BLaER1 treated with 17β-estradiol and CSF1 and Interleukin-3, amounts not matched to agents 10 nM and 100 nM (cell line): ENCODE results near the gene E2F4.

ENCODE experiments used
- H3K27ac ChIP-seq, 11 experiments: shearing (Covaris generic); formaldehyde crosslinking; 2 replicates each; pipeline ENCODE4 v1.8.1; 2022
- H3K27me3 ChIP-seq, 11 experiments: shearing (Covaris generic); formaldehyde crosslinking; 2 replicates each; pipeline ENCODE4 v1.8.1; 2022
- H3K36me3 ChIP-seq, 11 experiments: shearing (Covaris generic); formaldehyde crosslinking; 2 replicates each; pipeline ENCODE4 v1.8.1; 2022
- H3K4me1 ChIP-seq, 10 experiments: shearing (Covaris generic); formaldehyde crosslinking; 2 replicates each; pipeline ENCODE4 v1.8.1; 2022
- H3K4me2 ChIP-seq, 11 experiments: shearing (Covaris generic); formaldehyde crosslinking; 2 replicates each; pipeline ENCODE4 v1.8.1; 2022
- H3K4me3 ChIP-seq, 10 experiments: shearing (Covaris generic); formaldehyde crosslinking; 2 replicates each; pipeline ENCODE4 v1.8.1; 2022
- H3K9ac ChIP-seq, 11 experiments: shearing (Covaris generic); formaldehyde crosslinking; 2 replicates each; pipeline ENCODE4 v1.8.1; 2022
- H3K9me3 ChIP-seq, 11 experiments: shearing (Covaris generic); formaldehyde crosslinking; replicated peaks in 1 of 11; 2 replicates each; pipeline ENCODE4 v1.8.1; 2022
- H4K20me1 ChIP-seq, 11 experiments: shearing (Covaris generic); formaldehyde crosslinking; 2 replicates each; pipeline ENCODE4 v1.8.1; 2022
- Cebpa-rat ChIP-seq, 11 experiments: shearing (Covaris generic); IDR thresholded peaks; 2 replicates each; pipeline ENCODE4 v1.8.1; 2022

E2F4 gene

DNA sequence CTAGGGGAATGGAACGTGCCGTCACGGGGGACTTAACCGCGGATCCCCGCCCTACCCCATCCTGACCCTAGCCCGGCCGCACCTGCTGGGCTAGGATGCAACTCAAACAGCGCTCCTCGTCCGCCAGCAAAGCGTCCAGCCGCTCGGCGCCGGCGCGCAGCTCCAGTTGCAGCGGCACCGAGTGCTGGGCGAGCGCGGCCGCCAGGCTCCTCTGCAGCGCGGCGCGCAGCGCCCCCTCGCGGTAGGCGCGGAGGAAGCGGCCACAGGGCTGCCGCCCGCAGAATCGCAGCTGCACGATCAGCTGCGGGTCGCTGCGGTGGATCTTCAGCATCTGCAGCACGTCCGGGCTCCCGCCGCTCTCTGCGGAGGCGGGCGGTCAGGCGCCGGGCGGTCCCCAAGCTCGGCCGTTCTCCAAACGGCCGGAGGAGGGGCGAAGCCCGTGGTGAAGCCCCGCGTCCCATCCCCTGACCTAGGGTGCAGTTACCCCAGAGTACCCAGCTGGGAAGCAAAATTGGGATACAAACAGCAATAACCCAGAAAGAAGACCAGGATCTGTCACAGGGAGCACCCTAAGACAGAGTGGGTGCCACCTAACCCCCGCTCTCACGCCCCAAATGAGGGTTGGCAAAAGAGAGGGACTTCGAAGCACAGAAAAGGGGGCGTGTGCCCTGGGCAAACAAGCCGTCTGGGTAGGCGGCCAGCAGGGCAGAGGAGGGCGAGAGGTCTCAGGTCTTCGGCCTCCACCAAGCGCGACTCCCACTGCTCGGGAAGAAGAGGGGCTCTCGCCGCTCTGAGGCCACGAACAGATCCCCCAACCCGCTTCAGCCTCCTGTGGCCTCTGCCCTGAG, 36.4 kb upstream of the E2F4 start:
- Histone ChIP-seq H3K4me1 (peaks cover 31 to 56% (median 39%) of the 10 kb centered on the region in 10 experiments), H3K9ac (0 out of 22 replicates have a peak overlapping the region, but pooled peaks of 1 of the 11 experiments have one; percentile 7), H3K9me3 (no peaks in the 10 kb centered on the region), H3K4me3 (no peak overlapping the region), H3K36me3 (peaks cover 0 to 10% (median 0%) of the 10 kb centered on the region in 11 experiments; a peak in 2 of 22 replicates), H3K4me2 (peak overlapping the region; percentile 52 to 88 (median 71)), H3K27me3 (peaks cover 13 to 47% (median 35%) of the 10 kb centered on the region in 11 experiments), H3K27ac (no peak overlapping the region), H4K20me1 (peaks cover 61 to 89% (median 79%) of the 10 kb centered on the region in 11 experiments)
- TF ChIP-seq Cebpa-rat (IDR thresholded peaks at IDR 0.05): no peak

DNA sequence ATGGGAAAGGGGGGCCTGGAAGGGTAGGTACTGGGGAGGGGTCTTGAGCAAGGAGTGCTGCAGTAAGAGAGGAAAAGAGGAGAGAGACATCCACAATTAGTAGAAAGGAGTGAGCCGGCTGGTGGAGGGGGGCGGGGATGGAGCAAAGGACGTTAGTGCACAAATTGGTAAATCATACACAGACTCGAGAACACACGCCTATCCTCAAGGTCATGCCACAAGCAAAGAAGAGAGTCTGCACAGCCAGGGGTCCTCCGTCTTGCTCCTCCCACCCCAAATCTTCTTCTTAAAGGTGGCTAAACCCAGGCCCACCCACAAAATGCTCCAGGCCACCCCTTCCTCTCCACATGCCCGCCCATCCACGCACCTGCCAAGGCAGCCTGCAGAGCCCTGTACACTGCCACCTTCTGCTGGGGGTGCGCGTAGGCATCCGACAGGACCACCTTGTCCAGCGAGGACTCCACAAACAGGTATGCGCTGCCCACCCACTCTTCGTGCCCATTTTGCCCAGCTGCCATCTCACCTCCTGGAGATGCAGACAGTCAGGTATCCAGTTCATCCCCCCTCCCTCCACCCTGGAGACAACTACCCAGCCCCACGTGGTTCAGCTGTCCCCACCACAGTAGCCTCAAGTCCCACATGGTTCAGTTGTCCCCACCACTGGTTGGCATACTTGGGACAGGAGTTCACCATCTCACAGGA, 35.7 kb upstream of the E2F4 start:
- Histone ChIP-seq H3K9ac (no peak overlapping the region), H3K4me2 (peak overlapping the region in 8 of 11 experiments; percentile 7 to 81 (median 70); a peak in 13 of 22 replicates), H3K9me3 (no peaks in the 10 kb centered on the region), H3K4me3 (no peak overlapping the region), H3K4me1 (peaks cover 29 to 54% (median 36%) of the 10 kb centered on the region in 10 experiments), H3K27ac (no peak overlapping the region), H3K36me3 (peaks cover 0 to 10% (median 0%) of the 10 kb centered on the region in 11 experiments; a peak in 2 of 22 replicates), H3K27me3 (peaks cover 7 to 44% (median 31%) of the 10 kb centered on the region in 11 experiments), H4K20me1 (peaks cover 54 to 84% (median 72%) of the 10 kb centered on the region in 11 experiments)
- no peak for TF ChIP-seq Cebpa-rat (IDR thresholded peaks at IDR 0.05)

DNA sequence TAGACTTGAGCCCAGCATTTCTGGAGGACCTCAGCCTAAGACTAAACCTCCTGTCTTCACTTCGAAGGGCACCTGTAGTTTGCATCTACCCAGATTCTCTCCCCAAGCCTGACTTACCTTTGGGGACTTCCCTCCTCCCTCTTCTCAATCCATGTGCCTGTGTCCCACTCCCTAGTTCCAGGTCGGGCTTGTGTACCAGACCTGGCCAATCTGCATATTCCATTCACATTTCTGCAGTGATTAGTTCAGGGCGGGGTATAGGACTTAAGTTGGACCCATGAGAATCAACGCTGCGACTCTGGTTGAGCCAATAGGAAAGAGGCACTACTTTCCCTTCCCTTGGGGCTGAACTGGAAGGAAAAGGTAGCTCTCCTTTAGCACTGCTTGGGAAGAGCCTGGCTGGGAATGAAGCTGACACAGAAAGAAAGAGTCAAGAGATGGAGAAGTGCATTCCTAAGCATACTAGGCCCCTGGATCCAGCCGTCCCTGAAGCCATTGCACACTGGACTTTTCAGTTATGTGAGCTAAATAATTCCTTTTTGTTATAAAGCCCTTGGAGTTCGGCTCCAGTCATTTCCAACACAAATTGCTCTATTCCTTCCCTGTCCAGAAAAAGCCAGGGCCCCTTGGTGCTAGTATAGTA, 34.7 kb upstream of the E2F4 start:
- H3K4me1 ChIP-seq: peaks cover 36 to 59% (median 43%) of the 10 kb centered on the region in 10 experiments
- TF ChIP-seq Cebpa-rat (IDR thresholded peaks at IDR 0.05): no peak

DNA sequence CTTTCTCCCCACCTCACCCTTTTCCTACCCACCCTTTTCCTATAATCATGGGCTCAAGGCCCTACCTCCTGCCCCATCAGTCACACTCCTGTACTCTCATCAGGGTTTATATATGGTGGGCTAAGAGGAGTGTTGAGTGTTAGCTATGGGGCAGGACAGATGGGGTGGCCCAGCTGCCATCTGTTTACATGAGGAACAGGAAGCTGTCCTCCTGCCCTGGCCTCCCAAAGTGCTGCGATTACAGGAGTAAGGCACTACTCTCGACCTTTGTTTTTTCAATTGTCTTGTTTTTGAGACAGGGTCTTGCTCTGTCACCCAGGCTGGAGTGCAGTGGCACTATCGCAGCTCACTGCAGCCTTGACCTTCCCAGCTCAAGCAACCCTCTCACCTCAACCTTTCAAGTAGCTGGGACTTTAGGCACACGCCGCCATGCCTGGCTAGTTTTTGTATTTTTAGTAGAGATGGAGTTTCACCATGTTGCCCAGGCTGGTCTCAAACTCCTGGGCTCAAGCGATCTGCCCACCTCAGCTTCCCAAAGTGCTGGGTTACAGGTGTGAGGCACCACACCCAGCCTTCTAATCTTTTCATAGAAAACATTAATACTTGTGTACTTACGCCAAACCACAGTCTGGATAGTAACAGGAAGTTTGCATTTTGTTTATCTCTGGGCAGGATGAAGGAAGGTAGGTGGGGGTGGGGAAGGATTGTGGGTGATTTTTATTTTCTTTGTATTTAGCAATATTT, 33.9 kb upstream of the E2F4 start:
- TF ChIP-seq Cebpa-rat (IDR thresholded peaks at IDR 0.05): no peak
- Histone ChIP-seq H3K9ac (peak overlapping the region in 2 of 11 experiments; percentile 80 to 84; a peak in 2 of 22 replicates), H4K20me1 (peaks cover 57 to 84% (median 74%) of the 10 kb centered on the region in 11 experiments), H3K27me3 (peaks cover 20 to 44% (median 32%) of the 10 kb centered on the region in 11 experiments), H3K27ac (peak overlapping the region in 1 of 11 experiments; percentile 72; a peak in 1 of 22 replicates), H3K4me3 (peak overlapping the region in 6 of 10 experiments; percentile 77 to 97 (median 94); a peak in 6 of 20 replicates), H3K9me3 (no peaks in the 10 kb centered on the region), H3K36me3 (peaks cover 0 to 10% (median 0%) of the 10 kb centered on the region in 11 experiments; a peak in 2 of 22 replicates), H3K4me2 (peak overlapping the region; percentile 80 to 100 (median 97)), H3K4me1 (peaks cover 43 to 67% (median 51%) of the 10 kb centered on the region in 10 experiments)

More for the DNA sequence above, 34.7 kb upstream of the E2F4 start:
- H3K4me3 ChIP-seq: no peak overlapping the region
- H3K36me3 ChIP-seq: peaks cover 0 to 10% (median 0%) of the 10 kb centered on the region in 11 experiments; a peak in 2 of 22 replicates
- peaks cover 53 to 84% (median 73%) of the 10 kb centered on the region in 11 experiments for H4K20me1 ChIP-seq
- peaks cover 11 to 44% (median 31%) of the 10 kb centered on the region in 11 experiments for H3K27me3 ChIP-seq
- H3K4me2 ChIP-seq: peak overlapping the region in 7 of 11 experiments; percentile 2 to 100 (median 96); a peak in 5 of 22 replicates
- no peaks in the 10 kb centered on the region for H3K9me3 ChIP-seq
- H3K27ac ChIP-seq: no peak overlapping the region
- no peak overlapping the region for H3K9ac ChIP-seq

DNA sequence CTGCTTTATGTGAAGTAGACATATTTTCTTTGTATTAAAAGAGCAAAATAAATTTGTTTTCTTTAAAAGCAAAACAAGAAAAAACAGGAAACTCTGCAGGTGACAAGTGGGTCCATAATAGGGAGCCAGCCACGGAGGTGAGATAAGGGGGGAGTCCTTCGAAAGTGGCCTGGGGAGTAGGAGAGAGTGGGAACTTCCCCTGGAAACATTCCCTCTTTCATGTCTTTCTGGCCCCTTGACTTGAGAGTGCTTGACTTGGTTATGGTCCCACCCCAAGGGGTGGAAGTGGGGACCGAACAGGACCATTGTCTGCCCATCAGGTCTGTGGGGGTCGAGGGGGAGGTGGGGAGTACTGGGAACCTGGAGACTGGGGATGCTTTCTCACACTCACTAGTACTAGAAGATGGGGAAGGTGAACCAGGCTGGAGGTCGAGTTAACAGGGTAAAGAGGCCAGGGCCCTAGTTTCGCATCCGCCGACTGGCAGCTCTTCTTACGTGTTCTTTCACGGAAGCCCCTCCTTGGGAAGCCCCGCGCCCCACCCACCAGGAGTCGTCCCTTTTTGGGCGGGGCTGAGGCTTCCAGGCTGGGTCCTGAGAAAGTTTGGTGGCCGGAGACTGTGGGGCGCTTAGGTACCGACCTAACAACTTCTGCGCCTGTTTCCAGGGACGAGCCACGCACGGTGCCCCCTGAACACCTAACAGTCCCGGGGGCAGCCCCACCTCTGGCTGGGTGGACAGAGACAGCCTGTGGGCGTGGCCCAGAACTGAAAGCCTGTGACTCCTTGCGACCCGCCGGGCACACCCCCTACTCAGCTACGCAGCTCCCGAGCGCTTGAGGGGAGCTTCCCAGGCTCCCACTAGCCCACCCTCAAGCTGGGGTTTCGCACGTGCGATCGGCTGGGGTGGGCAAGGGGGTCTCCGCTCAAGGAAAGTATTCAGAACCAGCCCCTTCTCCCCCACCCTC, 33.0 kb upstream of the E2F4 start:
- H3K4me2 ChIP-seq: peak overlapping the region; percentile 80 to 100 (median 97)
- H3K36me3 ChIP-seq: peaks cover 0 to 7% (median 0%) of the 10 kb centered on the region in 11 experiments; a peak in 2 of 22 replicates
- no peak for TF ChIP-seq Cebpa-rat (IDR thresholded peaks at IDR 0.05)
- H3K9ac ChIP-seq: peak overlapping the region; percentile 71 to 89 (median 81)
- H3K27ac ChIP-seq: peak overlapping the region; percentile 55 to 76 (median 68); a peak in 21 of 22 replicates
- H3K4me3 ChIP-seq: peak overlapping the region; percentile 77 to 97 (median 92)
- peaks cover 61 to 84% (median 81%) of the 10 kb centered on the region in 11 experiments for H4K20me1 ChIP-seq
- H3K4me1 ChIP-seq: peaks cover 51 to 75% (median 59%) of the 10 kb centered on the region in 10 experiments
- peaks cover 28 to 50% (median 39%) of the 10 kb centered on the region in 11 experiments for H3K27me3 ChIP-seq
- no peaks in the 10 kb centered on the region for H3K9me3 ChIP-seq

DNA sequence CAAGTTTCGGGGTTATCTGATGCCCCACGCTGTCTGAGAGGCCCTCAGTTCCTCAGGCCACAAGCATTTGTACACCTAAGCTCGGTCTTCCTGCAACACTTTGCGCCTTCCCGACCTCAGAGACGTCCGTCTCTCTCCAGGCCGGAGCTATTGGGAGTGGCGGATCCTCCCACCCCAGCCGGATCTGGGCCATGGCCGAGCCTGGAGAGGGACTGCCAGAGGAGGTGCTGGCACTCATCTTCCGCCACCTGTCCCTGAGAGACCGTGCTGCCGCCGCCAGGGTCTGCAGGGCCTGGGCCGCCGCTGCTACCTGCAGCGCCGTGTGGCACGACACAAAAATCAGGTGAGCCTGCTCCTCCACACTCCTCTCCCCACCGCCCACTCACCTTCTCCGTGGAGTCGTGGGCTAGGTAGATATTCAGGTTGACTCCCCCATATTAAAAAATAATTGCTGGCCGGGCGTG, 30.3 kb upstream of the E2F4 start:
- Histone ChIP-seq H3K27ac (no peak overlapping the region), H3K36me3 (no peaks in the 10 kb centered on the region), H3K27me3 (peaks cover 53 to 60% (median 57%) of the 10 kb centered on the region in 11 experiments), H3K9me3 (no peaks in the 10 kb centered on the region), H4K20me1 (peaks cover 38 to 74% (median 70%) of the 10 kb centered on the region in 11 experiments), H3K4me2 (peak overlapping the region; percentile 87 to 100 (median 97)), H3K4me3 (peak overlapping the region in 6 of 10 experiments; percentile 77 to 97 (median 94); a peak in 10 of 20 replicates), H3K9ac (no peak overlapping the region; a peak in 2 of 22 replicates), H3K4me1 (peaks cover 46 to 73% (median 58%) of the 10 kb centered on the region in 10 experiments)
- no peak for TF ChIP-seq Cebpa-rat (IDR thresholded peaks at IDR 0.05)
